Measurements from ENCODE around the gene HLTF. TPM values are rescaled to one million over a fixed set of nuclear protein-coding genes. Genes with fewer than 3 reads are reported as not detected.

HLTF gene
- polyA plus RNA-seq, 1 donor = 58.6 TPM

DNA sequence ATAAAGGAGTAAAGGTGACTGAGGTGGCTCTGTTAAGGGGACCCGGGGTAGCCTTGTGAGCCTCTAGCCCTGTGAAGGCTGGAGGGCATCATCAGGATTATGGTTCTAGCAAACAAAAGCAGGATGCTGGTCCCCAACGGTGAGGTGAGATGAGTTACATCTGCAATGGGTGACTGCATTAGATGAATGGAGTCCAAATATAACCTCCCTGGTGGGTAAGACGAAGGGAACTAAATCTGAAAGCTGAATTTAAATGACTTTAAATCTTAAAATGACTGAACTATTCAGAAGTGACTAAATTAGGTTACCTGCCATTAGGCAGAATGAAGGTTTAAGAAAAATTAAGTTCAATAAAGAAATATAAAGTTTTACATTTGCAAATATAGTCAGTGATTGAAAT is 4.6 kb upstream of the HLTF start:
- DNase-seq = no peak

DNA sequence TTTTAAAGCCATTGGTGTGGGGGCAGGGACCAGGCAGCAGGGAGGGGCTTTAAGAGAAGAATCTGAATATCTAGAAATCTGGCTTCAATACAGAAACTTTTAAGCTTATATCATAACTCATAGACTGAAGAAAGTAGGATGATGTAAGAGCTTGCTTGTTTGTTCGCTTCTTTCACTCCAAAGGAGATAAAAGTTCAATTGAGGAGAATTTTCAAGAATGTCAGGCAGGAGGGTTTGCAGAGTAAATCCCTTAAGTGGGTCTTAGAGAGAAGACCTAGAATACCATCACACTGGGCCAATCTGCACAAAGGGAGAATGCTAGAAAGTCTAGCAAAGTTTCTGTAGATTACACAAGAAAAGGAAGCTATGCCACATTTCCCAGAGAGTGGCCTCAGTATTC is 4.1 kb upstream of the HLTF start:
- no peak for DNase-seq

DNA sequence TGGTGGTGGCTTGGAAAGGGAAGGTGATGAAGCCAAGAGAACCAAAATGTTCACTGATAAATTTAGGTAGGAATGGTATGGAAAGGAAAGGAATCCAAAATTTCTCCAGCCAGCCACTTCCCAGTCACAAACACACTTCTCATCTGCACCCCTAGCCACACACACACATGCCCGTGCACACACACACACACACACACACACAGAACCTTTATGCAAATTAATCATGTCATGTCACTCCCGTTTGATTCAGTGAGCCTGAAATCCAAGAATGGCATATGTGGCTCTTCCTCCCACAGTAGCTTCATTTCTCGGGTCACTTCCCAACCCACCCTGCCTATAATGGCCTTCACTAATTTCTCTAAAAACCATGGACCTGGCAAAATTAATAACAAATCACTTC is 3.1 kb upstream of the HLTF start:
- no peak for DNase-seq

DNA sequence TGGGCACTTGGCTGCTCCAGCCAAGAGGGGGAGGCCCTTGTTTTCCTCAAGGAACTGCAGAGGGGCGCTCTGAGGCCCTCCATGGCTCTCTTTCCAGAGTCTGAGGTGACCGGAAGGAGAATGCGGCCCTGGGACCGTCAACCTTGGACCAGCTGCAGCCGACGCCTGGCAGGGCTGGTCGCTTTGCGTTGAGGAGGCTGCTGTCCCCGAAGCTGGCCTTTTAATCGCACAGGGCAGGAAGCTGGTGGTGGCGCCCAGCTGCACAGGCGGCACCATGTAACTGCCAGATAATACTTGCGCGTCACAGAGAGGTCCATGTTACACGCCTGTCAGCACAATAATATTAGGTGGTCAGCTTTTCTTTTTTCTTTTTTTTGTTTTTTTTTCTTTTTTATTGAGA is 875 bp upstream of the HLTF start:
- no peak for DNase-seq

DNA sequence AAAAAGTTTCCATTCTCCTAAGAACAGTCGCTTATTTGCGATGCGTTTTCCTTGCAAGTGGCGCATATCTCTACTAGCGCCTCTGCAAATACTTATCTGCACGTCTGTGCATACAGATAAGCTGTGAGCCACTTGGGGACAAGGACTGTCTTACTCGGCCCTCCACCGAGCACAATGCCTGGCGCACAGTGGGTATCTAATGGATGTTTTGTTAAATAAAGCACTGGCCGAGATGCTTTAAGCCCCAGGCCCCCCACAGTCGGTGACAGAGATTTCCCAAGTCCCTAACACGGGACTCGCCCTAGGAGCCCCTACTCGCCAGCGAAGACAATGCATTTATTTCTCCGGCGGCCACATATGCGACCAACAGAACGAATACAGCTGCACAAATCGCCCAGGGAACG is 503 bp downstream of the HLTF start:
- DNase-seq = peak; percentile 33

DNA sequence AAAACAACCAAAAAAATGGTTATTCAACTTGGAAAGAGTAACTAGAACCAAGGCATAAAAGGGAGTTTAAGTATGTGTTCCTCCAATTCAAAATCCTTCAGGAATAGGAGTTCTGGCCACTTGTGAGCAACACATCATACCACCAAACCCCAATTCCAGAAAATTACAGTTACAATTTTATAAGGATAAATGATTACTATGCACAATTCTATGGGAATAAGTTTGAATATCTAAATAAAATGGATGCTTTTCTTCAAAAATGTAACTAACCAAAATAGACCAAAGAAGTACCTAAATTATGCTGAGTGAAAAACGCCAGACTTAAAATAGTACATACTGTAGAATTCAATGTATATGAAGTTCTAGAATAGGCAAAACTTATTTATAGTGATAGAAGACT is 4.6 kb downstream of the HLTF start:
- no peak for DNase-seq

DNA sequence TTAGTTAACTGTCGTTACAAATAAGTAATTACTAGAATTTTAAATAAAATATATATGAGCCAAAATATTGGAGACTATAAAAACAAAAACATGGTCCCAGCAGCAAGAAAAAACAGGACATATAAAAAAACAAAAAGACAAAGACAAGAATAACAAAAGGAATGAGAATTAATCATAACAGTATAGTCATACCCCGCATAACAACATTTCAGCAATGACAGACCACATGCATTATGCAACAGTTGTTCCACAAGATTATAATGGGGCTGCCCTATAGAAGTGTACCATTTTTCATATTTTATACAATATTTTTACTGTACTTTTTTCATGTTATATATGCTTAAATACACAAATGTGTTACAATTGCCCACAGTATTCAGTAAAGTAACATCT is 5.6 kb downstream of the HLTF start:
- DNase-seq = no peak

DNA sequence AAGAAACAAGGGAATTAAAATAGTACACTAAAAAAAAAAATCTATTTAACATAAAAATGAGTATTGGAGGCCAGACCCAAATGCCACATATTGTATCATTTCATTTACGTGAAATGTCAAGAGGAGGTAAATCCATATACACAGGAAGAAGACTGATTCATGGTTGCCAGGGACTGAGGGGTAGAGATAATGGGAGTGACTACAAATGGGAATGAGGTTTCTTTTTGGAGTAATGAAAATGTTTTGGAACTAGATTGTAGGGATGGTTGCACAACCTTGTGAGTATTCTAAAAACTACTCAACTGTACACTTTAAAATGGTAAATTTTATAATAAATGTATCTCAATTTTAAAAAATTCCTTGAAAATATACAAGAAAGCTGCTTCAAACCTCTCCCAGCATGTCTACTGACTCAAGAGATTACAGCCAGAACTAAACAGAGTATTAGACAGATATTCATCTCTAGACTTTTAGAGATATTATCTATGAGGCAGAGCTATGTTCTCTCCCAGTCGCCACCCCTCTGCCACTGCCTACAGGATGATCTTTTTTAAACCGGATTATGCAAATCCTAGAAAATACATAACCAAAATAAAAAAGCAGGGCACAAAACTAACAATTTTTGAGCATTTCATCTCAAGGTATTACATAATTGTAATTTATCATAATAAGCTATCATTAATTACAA is 6.2 kb downstream of the HLTF start:
- no peak for DNase-seq

DNA sequence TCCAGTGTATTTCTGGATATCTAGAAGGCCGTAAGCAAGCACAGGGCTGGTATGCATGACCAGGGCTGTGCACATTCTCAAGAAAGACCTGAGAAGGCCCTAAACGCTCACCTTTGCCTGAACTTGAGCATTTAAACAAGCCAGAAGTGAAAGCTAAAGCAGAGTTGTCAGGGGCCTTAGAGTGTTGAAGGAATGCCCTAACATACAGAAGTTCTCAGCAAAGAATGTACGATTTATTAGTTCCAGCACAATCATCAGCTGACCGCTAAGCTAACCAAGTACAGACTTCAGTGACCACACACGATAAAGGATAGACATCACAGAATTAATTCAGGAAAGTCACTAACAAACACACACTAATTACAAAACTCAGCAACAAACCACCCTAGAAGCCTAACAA is 8.7 kb downstream of the HLTF start:
- peak; percentile 38 for DNase-seq

DNA sequence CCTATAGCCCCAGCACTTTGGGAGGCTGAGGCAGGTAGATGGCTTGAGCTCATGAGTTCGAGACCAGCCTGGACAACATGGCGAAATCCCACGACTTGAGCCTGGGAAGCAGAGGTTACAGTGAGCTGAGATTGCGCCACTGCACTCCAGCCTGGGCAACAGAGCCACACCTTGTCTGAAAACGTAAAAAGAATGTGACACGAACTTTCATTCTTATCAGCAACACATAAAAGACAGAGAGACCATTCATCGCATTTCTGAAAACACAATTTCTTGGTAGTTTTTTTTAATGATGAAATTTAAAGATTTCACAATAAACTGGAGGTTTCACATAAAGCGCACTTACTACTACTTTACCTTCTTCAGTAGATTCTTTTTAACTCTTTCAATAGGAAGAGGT is 18.4 kb downstream of the HLTF start:
- no peak for DNase-seq

DNA sequence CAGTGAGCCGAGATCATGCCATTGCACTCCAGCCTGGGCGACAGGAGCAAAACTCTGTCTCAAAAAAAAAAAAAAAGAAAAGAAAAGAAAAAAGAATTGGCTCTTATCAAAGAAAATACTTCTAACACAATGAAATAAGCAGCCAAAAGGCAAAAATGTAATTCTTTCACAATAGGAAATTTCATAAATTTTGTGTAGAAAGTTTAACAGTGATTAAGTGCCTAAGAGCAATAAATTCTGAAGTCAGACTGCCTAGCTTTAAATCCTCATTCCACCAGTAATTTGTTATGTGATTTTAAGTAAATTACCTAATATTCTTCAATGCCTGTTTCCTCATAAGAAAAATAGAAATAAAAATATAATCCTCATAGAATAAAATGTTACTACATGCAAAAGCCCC is 24.6 kb downstream of the HLTF start:
- DNase-seq = no peak

DNA sequence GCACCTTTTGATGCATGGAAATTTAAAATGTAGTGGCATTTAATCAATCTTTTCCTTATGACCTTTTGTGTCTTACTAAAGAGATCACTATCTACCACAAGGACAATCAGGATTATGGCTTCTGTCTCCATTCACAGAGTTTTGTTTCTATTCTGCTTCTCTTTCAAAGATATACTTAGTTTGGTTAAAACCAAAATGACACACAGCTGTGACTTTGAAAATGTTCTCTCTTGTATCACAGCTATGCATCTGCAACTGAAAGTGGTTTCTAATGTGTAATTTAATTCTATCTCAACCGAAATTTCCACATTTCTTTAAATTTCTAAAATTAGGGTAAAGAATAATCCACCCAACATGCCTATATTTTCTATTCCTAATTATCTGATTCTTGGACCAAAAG is 27.7 kb downstream of the HLTF start:
- DNase-seq = no peak

DNA sequence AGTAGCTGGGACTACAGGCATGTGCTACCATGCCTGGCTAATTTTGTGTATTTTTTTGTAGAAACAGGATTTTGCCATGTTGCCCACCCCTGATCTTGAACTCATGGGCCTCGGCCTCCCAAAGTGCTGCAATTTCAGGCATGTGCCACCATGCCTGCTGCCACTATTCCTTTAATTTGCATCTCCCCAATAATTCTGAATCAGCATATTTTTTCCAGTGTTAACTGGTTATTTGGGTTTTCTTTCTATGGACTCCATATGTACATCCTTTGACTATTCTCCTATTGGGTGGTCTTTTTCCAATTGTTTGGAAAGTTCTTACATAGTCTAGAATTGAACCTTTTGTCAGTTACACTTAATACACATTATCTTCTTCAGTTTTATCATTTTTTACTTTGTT is 28.1 kb downstream of the HLTF start:
- no peak for DNase-seq

DNA sequence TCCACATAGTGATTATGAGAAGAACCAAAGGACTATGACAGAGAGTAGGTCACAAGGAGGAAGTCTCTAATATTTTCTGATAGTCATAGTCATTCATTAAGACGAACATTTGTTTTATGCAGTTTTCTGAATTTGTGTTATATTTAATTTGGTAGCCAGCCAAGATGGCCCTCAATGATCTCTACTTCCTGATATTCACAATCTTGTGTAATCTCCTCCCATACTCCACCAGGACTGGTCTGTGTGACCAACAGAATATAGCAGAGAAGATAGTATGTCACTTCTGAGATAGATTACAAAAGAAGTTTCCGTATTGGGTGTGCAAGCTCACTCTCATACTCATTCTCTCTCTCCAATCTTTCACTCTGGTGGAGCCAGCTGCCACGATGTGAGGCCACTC is 30.8 kb downstream of the HLTF start:
- DNase-seq = no peak

DNA sequence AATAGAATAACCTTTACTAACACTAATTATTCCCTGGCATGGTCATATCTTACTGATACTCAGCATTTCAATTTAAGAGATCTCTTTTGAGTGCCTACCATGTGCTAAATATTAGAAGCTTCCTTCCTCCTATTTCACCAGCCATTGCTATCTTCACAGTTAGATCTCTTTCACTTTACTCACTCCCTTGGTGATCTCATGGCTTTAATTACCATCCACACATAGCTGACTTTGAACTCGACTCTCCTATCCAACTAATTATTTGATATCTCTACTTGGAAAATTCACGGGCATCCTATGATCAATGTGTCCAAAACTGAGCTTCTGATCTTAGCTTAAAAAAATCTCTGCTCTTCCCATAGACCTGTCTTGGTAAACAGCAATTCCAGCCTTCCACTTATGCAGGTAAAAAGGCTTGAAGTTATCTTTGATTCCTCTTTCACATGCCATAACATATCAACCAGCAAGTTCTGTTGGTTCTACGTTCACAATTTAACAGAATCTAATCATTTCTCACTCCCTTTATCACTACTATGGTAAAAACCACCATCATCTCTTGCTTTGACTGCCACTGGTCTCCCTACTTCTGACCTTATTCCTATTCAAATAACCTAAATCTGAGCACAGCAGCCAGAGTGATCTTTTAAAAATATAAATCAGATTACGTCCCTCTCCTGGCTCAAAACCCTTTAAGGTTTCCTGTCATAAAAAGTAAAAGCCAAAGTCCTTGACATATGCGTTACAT is 41.8 kb downstream of the HLTF start:
- DNase-seq = no peak

DNA sequence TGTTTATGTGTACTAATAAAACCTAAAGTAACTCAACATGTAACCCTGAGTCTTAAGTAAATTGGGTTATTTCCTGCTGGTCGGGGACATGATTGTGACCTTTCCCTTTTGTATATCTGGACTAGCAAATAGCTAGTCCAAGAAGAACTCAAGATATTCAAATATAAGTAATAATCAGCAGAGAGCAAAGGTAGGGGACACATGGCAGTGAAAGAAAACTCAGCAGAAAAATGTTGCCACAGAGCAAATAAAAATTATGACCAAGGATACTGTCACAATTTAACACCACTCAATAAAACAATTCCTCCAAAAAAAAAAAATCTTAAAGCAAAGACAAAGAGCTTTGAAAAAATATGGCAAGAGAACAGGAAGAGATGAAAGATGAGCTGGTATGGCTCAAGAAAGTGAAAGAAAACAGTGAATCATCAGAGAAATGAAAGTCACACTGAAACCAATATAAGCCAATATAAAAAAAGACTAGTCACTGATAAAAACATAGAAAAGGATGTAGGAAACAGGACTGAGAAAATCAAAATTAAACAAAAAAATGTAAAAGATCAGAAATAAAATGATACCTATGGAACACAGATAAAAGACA is 43.4 kb downstream of the HLTF start:
- DNase-seq = no peak

DNA sequence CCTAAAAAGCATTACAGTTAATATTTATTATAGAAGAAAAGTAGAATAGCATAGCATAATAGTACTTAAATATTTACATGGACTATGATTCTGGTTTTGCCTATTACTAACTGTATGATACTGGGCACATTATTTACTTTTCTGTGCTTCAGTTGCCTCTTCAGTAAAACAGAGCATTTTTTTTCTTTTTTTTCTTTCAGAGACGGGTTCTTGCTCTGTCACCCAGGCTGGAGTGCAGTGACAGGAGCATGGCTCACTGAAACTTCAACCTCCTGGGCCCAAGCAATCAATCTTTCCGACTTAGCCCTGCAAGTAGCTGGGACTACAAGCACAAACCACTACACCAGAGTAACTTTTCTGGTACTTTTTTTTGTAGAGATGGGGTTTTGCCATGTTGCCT is 48.0 kb downstream of the HLTF start:
- DNase-seq = no peak

DNA sequence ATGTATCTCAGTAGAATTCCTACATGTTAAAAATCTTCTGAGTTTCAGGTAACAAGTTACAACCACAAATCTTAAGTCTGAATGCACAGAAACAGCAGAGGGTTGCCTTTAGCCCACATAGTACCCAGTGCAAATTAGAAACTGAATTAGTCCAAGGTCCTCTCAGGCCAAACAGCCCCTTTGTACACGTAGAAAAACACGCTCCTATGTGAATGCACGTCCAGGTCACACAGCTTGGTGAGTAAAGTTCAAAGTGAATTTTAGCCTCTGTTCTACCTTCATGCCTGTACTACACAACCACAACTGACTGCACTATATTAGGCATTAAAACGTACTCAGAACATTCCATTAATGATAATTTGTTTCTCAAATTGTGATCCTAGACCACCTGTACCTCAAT is 48.6 kb downstream of the HLTF start:
- DNase-seq = no peak

DNA sequence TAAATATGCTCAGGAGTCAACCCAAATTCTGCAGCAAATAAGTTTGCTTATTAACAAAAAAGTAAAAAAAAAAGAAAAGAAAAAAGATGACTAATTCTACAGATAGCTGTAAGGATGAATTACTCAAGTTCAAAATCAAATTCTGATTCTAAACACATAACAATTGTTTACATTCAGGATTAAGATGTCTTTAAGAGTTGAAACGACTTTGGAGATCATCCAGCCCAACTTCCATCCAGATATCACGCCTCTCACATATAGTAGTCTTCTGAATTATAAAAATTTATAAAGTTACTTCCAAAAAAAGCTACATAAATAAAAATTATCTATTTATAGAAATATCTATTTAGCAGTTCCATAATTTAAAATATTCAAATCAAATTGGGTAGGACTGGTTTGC is 55.2 kb downstream of the HLTF start:
- no peak for DNase-seq

DNA sequence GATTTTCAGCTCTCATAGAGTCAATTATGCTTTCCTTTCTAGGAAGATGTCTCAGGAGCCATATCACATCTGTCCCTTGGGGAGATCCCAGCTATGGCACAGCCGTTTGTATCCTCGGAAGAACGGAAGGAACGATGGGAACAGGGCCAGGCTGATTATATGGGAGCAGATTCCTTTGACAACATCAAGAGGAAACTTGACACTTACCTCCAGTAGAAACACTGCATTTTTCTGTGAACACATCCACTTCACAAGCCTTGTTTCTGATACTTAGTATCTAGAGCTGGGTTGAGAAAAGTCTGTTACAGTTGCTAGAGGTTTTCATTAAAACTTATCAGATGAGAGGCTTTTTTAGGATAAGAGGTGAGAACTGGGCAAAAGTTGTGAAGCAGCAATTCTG is 59.6 kb downstream of the HLTF start:
- no peak for DNase-seq

DNA sequence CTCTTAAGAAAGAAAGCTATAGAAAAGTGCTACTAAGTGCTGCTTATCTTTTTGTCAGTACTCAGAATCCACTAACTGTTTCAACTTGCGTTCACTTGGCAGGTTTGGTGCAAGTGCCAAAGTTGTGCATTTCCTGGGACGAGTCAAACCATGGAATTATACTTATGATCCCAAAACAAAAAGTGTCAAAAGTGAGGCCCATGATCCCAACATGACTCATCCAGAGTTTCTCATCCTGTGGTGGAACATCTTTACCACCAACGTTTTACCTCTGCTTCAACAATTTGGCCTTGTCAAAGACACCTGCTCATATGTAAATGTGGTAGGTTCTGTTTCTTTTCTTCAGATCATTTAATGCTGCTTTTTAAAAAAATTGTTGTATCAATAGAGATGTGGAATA is 62.4 kb downstream of the HLTF start:
- no peak for DNase-seq

DNA sequence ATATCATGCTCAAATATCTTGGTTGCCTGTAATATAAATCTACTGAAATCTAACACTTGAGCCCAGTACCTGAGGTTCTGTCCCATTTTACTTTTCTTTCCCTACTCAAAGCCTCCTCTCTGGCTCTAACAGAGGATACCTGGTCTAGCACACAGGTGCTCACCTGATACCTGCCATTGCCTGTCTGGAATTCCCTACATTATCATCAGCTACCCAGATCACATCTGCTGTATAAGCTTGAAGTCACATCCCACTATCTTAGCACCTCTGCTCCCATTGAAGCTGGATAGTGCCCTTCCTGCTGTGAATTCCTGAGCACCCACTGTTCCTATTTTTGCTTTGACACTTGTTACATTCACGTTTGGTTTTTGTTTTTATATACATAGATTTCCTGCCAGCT is 64.5 kb downstream of the HLTF start:
- DNase-seq = no peak

DNA sequence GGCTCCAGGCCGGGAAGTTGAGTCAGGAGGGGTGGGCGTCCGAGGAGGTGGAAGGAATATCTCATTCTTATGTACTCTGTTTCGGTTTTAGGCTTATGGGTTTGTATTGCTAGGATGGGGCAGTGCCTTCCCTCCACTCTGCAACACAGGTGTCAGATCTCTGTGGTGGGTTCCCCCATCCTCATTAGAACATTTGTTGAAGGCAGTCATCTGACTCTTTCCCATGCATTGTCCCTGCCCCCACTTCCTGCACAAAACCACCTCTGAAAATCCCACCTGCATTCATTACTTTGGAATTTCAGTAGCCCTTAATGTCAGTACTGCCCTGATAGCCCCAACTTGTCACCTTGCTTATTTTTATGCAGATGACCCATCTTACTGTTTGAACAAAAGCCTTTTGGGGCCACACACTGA is 65.5 kb downstream of the HLTF start:
- DNase-seq = no peak
